ENCODE measurements around the gene HLA-B. TPM values are rescaled to one million over a fixed set of nuclear protein-coding genes. Genes with fewer than 3 reads are reported as not detected.

HLA-B gene
- total RNA-seq, 4 donors from 2014 or later = 328 to 1,292 (median 594) TPM

GRCh38 chr6:31353384-31353945, 3.5 kb downstream of the HLA-B start:
- no peaks in the 10 kb centered on the region for H3K36me3 ChIP-seq
- no peak for DNase-seq
- H3K9me3 ChIP-seq = no peaks in the 10 kb centered on the region
- peaks cover 3 to 4% of the 10 kb centered on the region in 2 donors for H3K4me1 ChIP-seq
- intact Hi-C loops (cut with DNase I) = loop anchor here (10.0 kb wide), 1 partner anchor 89 kb away; no protein-coding TSS in a partner anchor
- no peak for TF ChIP-seq CTCF (IDR thresholded peaks at IDR 0.05)
- no peak for TF ChIP-seq POLR2A (IDR thresholded peaks at IDR 0.05)
- 67 to 74% methylated on average over 6 of the region's 6 CpGs for WGBS, 2 donors
- no peak overlapping the region for H3K27ac ChIP-seq
- no peaks in the 10 kb centered on the region for H3K27me3 ChIP-seq
- H3K4me3 ChIP-seq (replicated peaks in 1 of 3) = no peak overlapping the region

- no peaks in the 10 kb centered on the region for H3K27me3 ChIP-seq
- H3K4me3 ChIP-seq (replicated peaks in 1 of 3) = no peak overlapping the region
- H3K36me3 ChIP-seq = no peaks in the 10 kb centered on the region
- no peak overlapping the region for H3K27ac ChIP-seq
- DNase-seq = no peak
- intact Hi-C loops (cut with DNase I) = loop anchor here (10.0 kb wide), 1 partner anchor 88 kb away; no protein-coding TSS in a partner anchor
- TF ChIP-seq CTCF (IDR thresholded peaks at IDR 0.05) (no peak), POLR2A (IDR thresholded peaks at IDR 0.05) (no peak)
- WGBS, 2 donors = 62 to 86% methylated on average over 5 of the region's 6 CpGs
- H3K9me3 ChIP-seq = no peaks in the 10 kb centered on the region
- peaks cover 3 to 4% of the 10 kb centered on the region in 2 donors for H3K4me1 ChIP-seq
Observed at GRCh38 chr6:31352683-31353383, 4.1 kb downstream of the HLA-B start.

GRCh38 chr6:31352310-31352682, 4.7 kb downstream of the HLA-B start:
- DNase-seq = no peak
- intact Hi-C loops (cut with DNase I) = loop anchor here (10.0 kb wide), 1 partner anchor 87 kb away; no protein-coding TSS in a partner anchor
- 55 to 61% methylated on average over 8 of the region's 8 CpGs for WGBS, 2 donors
- no peak overlapping the region for H3K27ac ChIP-seq
- H3K9me3 ChIP-seq = no peaks in the 10 kb centered on the region
- H3K27me3 ChIP-seq = no peaks in the 10 kb centered on the region
- no peak for TF ChIP-seq CTCF (IDR thresholded peaks at IDR 0.05)
- TF ChIP-seq POLR2A (IDR thresholded peaks at IDR 0.05) = no peak
- no peak overlapping the region for H3K4me3 ChIP-seq (replicated peaks in 1 of 3)
- no peaks in the 10 kb centered on the region for H3K36me3 ChIP-seq
- peaks cover 3 to 4% of the 10 kb centered on the region in 2 donors for H3K4me1 ChIP-seq

- TF ChIP-seq CTCF (IDR thresholded peaks at IDR 0.05) (no peak), POLR2A (IDR thresholded peaks at IDR 0.05) (no peak)
- Histone ChIP-seq H3K27ac (no peak overlapping the region), H3K4me1 (peaks cover 3 to 4% of the 10 kb centered on the region in 2 donors), H3K36me3 (no peaks in the 10 kb centered on the region), H3K4me3 (replicated peaks in 1 of 3) (no peak overlapping the region), H3K9me3 (no peaks in the 10 kb centered on the region), H3K27me3 (no peaks in the 10 kb centered on the region)
- intact Hi-C loops (cut with DNase I) = loop anchor here (10.0 kb wide), 1 partner anchor 87 kb away; no protein-coding TSS in a partner anchor
- 60 to 62% methylated on average over 8 of the region's 8 CpGs for WGBS, 2 donors
- DNase-seq = no peak
Observed at GRCh38 chr6:31351401-31352309, 5.3 kb downstream of the HLA-B start.

Data from thyroid gland (tissue), 4 donors.